Measurements from ENCODE around the gene TP53INP2. TPM values are rescaled to one million over a fixed set of nuclear protein-coding genes. Genes with fewer than 3 reads are reported as not detected.

The TP53INP2 gene
- total and polyA plus RNA-seq, 2 of the 8 experiments (the other 6 are each of a cell fraction or from before 2014, with no cell fraction given) = 2.4 to 4.8 TPM

DNA sequence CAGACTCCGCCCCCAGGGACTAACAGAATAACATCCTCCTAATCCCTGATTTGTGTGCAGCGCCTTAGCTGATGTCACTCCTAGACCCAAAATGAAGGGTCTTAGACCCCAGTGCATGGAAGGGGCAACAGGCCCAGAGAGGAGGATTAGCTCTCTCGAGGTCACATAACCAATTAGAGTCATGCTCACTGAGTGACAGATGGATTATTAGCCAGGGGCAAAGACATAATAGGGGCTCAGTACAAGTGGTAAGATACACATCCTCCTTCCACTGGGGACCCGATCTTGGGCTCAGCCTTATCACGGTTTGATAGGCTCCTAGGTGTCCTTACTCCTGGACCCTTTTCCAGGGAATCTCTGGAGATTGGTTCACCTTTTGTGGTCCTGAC, 858 bp downstream of the TP53INP2 start (continued):
- TF ChIP-seq ASH2L (IDR thresholded peaks at IDR 0.05; ENCODE audit: low read length) (no peak), POLR2AphosphoS5 (IDR thresholded peaks at IDR 0.05; ENCODE audit: low read depth, low read length) (no peak), CREB1 (IDR thresholded peaks at IDR 0.05) (no peak; the same call in 1 of the 2 replicates), RNF2 (IDR thresholded peaks at IDR 0.05; ENCODE audit: borderline replicate concordance, low read depth, low read length, missing control alignments, poor library complexity, severe bottlenecking) (no peak)
- TF ChIP-seq, protein P1, sequence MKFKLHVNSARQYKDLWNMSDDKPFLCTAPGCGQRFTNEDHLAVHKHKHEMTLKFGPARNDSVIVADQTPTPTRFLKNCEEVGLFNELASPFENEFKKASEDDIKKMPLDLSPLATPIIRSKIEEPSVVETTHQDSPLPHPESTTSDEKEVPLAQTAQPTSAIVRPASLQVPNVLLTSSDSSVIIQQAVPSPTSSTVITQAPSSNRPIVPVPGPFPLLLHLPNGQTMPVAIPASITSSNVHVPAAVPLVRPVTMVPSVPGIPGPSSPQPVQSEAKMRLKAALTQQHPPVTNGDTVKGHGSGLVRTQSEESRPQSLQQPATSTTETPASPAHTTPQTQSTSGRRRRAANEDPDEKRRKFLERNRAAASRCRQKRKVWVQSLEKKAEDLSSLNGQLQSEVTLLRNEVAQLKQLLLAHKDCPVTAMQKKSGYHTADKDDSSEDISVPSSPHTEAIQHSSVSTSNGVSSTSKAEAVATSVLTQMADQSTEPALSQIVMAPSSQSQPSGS (IDR thresholded peaks at IDR 0.05; ENCODE audit: low read length) = no peak
